SK-N-SH (cell line): ENCODE measurements around the gene OR56A4. TPM values are rescaled to one million over a fixed set of nuclear protein-coding genes. Genes with fewer than 3 reads are reported as not detected.

Experiments used
- CTCF ChIA-PET: fragments of 300-600, 350-600 bp; formaldehyde crosslinking; extraction: SDS; loops from one replicate; lab custom pipeline; 2021; lab: Yijun Ruan, JAX
- POLR2A ChIA-PET: fragments of 350-600 bp; sonication (Branson Sonifier 250); formaldehyde crosslinking; extraction: SDS; loops from one replicate; lab custom pipeline; 2020; ENCODE audit warnings: antibody characterized with exemption, inconsistent platforms; lab: Yijun Ruan, JAX
- DNase-seq: peaks from one replicate; pipeline ENCODE4 v3.0.0; 2012
- H2AFZ ChIP-seq: fragments of 200-600 bp; sonication (generic); 2 replicates; pipeline ENCODE4 v1.8.1; 2016; ENCODE audit warnings: antibody characterized with exemption, mild to moderate bottlenecking, low read depth
- H3F3A ChIP-seq: fragments of 200-600 bp; sonication (generic); replicated peaks from 2 replicates; pipeline ENCODE3; 2016; ENCODE audit warnings: antibody characterized with exemption, mild to moderate bottlenecking; ENCODE audit not compliant: insufficient read depth
- H3K27ac ChIP-seq, 2 experiments: fragments of 200-500 bp in 1 of 2; fragments of 200-600 bp in 1 of 2; sonication (Bioruptor generic) in 1 of 2; sonication (generic), shearing (Covaris generic) in 1 of 2; 2 replicates each; pipeline versions ENCODE4 v1.5.1 to v1.6.1; 2014 to 2016; ENCODE audit warnings: low read depth in 2 of 2, inconsistent platforms in 1 of 2, low read length in 1 of 2, mild to moderate bottlenecking in 1 of 2, mixed read lengths in 1 of 2
- H3K27me3 ChIP-seq: fragments of 200-600 bp; sonication (generic), shearing (Covaris generic); 2 replicates; pipeline ENCODE4 v1.6.1; 2016; ENCODE audit warnings: mixed run types; ENCODE audit not compliant: insufficient read depth
- H3K36me3 ChIP-seq, 2 experiments: fragments of 200-500 bp in 1 of 2; fragments of 200-600 bp in 1 of 2; sonication (Bioruptor generic) in 1 of 2; sonication (generic) in 1 of 2; replicated peaks in 1 of 2; 2 replicates each; pipeline versions ENCODE3 to v1.5.1; 2014 to 2016; ENCODE audit warnings: low read length in 1 of 2, mild to moderate bottlenecking in 1 of 2; ENCODE audit not compliant: insufficient read depth in 2 of 2, control insufficient read depth in 1 of 2
- H3K4me1 ChIP-seq, 2 experiments: fragments of 200-500 bp in 1 of 2; fragments of 200-600 bp in 1 of 2; sonication (Bioruptor generic) in 1 of 2; sonication (generic), shearing (Covaris generic) in 1 of 2; 2 replicates each; pipeline versions ENCODE4 v1.5.1 to v1.6.1; 2014 to 2016; ENCODE audit warnings: low read depth in 1 of 2, low read length in 1 of 2, mixed run types in 1 of 2; ENCODE audit not compliant: insufficient read depth in 2 of 2, control insufficient read depth in 1 of 2
- H3K4me2 ChIP-seq: fragments of 200-600 bp; sonication (generic), shearing (Covaris generic); 2 replicates; pipeline ENCODE4 v1.6.1; 2017; ENCODE audit warnings: mixed run types
- H3K4me3 ChIP-seq, 2 experiments: fragments of 200-500 bp in 1 of 2; fragments of 200-600 bp in 1 of 2; sonication (Bioruptor generic) in 1 of 2; sonication (generic), shearing (Covaris generic) in 1 of 2; 2 replicates each; pipeline versions ENCODE4 v1.5.1 to v1.8.1; 2014 to 2016; ENCODE audit warnings: low read depth in 2 of 2, inconsistent platforms in 1 of 2, low read length in 1 of 2, mild to moderate bottlenecking in 1 of 2, mixed read lengths in 1 of 2, moderate library complexity in 1 of 2
- H3K79me2 ChIP-seq: fragments of 200-600 bp; sonication (generic); 2 replicates; pipeline ENCODE4 v1.8.1; 2017; ENCODE audit warnings: mild to moderate bottlenecking; ENCODE audit not compliant: insufficient read depth
- H3K9ac ChIP-seq: fragments of 200-600 bp; sonication (generic); 2 replicates; pipeline ENCODE4 v1.6.1; 2017; ENCODE audit warnings: mixed run types
- H3K9me2 ChIP-seq: fragments of 200-600 bp; sonication (generic); 2 replicates; pipeline ENCODE4 v1.6.1; 2017; ENCODE audit warnings: mixed run types
- H3K9me3 ChIP-seq: fragments of 200-600 bp; sonication (generic); 2 replicates; pipeline ENCODE4 v1.6.1; 2017; ENCODE audit warnings: mixed run types, mild to moderate bottlenecking, moderate library complexity
- H4K20me1 ChIP-seq: fragments of 200-600 bp; sonication (generic); 2 replicates; pipeline ENCODE4 v1.6.1; 2017; ENCODE audit warnings: mild to moderate bottlenecking, mixed run types; ENCODE audit not compliant: insufficient read depth
- CHD2 ChIP-seq: fragments of 150-350 bp; IDR thresholded peaks from 2 replicates; pipeline ENCODE4 v1.6.1; 2018; ENCODE audit warnings: low read length; ENCODE audit not compliant: partially characterized antibody
- ELF1 ChIP-seq: IDR thresholded peaks from 2 replicates; pipeline ENCODE4 v1.4.0; 2012
- EP300 ChIP-seq, 2 experiments: IDR thresholded peaks; 2 replicates each; pipeline versions ENCODE4 v1.4.0 to v1.6.1; 2012; ENCODE audit warnings: borderline replicate concordance in 1 of 2, low read depth in 1 of 2, low read length in 1 of 2
- EZH2phosphoT487 ChIP-seq: fragments of 200-600 bp; sonication (generic); IDR thresholded peaks from 2 replicates; pipeline ENCODE4 v1.6.1; 2017; ENCODE audit warnings: low read depth, mixed run types, mild to moderate bottlenecking, antibody characterized with exemption, moderate library complexity, borderline replicate concordance
- GATA2 ChIP-seq: sonication (generic); formaldehyde crosslinking; IDR thresholded peaks from 2 replicates; pipeline ENCODE4 v1.5.0; 2020; ENCODE audit warnings: mild to moderate bottlenecking, missing genetic modification reagents
- JUND ChIP-seq: IDR thresholded peaks from 2 replicates; pipeline ENCODE4 v1.4.0; 2012
- MXI1 ChIP-seq: IDR thresholded peaks from 2 replicates; pipeline ENCODE4 v1.6.1; 2012; ENCODE audit warnings: mild to moderate bottlenecking, low read depth, low read length, improper control_type of control experiment
- NRF1 ChIP-seq: IDR thresholded peaks from 2 replicates; pipeline ENCODE4 v1.6.1; 2012; ENCODE audit warnings: low read depth, mild to moderate bottlenecking, low read length
- POLR2AphosphoS5 ChIP-seq: IDR thresholded peaks from 2 replicates; pipeline ENCODE4 v1.6.1; 2012; ENCODE audit warnings: low read depth, low read length
- RCOR1 ChIP-seq: fragments of 150-350 bp; IDR thresholded peaks from 2 replicates; pipeline ENCODE4 v1.6.1; 2017; ENCODE audit warnings: antibody characterized with exemption, low read length
- RFX5 ChIP-seq: IDR thresholded peaks from 2 replicates; pipeline ENCODE4 v1.6.1; 2012; ENCODE audit warnings: mild to moderate bottlenecking, improper control_type of control experiment, low read length
- RXRA ChIP-seq: IDR thresholded peaks from 2 replicates; pipeline ENCODE4 v1.4.0; 2012; ENCODE audit warnings: low read depth, mild to moderate bottlenecking, borderline replicate concordance
- SIN3A ChIP-seq: IDR thresholded peaks from 2 replicates; pipeline ENCODE4 v1.6.1; 2012; ENCODE audit warnings: low read depth, mild to moderate bottlenecking, low read length, moderate library complexity, borderline replicate concordance
- TEAD4 ChIP-seq: IDR thresholded peaks from 2 replicates; pipeline ENCODE4 v1.4.0; 2012; ENCODE audit warnings: mild to moderate bottlenecking, borderline replicate concordance; ENCODE audit not compliant: insufficient read depth
- YY1 ChIP-seq: IDR thresholded peaks from 2 replicates; pipeline ENCODE4 v1.4.0; 2012; ENCODE audit warnings: low read depth, mild to moderate bottlenecking
- WGBS: methylation state at CpG from one replicate; pipeline ENCODE4 v1.1.6; 2017; ENCODE audit warnings: low lambda C conversion rate; 5-methylcytosine and 5-hydroxymethylcytosine counted together
- polyA plus RNA-seq, 3 experiments: library from polyadenylated mRNA; depleted of rRNA; stranded (reverse); fragments of >200 nt; gene quantifications; 2 replicates each; pipeline ENCODE4 v1.2.3, GENCODE V29; 2012
- TF ChIP-seq, protein P1 (sequence below): IDR thresholded peaks from 2 replicates; pipeline ENCODE4 v1.4.0; 2012; ENCODE audit warnings: low read depth
- TF ChIP-seq, protein P2 (sequence below): fragments of 150-350 bp; IDR thresholded peaks from 2 replicates; pipeline ENCODE4 v1.6.1; 2016; ENCODE audit warnings: mild to moderate bottlenecking, low read depth, low read length
- TF ChIP-seq, protein P3 (sequence below): fragments of 200-600 bp; sonication (generic); IDR thresholded peaks from 2 replicates; pipeline ENCODE4 v1.6.1; 2017; ENCODE audit warnings: antibody characterized with exemption, mild to moderate bottlenecking, moderate library complexity

The OR56A4 gene
- polyA plus RNA-seq, 1 of the 3 experiments (the other 2 are of a cell fraction): not detected

DNA sequence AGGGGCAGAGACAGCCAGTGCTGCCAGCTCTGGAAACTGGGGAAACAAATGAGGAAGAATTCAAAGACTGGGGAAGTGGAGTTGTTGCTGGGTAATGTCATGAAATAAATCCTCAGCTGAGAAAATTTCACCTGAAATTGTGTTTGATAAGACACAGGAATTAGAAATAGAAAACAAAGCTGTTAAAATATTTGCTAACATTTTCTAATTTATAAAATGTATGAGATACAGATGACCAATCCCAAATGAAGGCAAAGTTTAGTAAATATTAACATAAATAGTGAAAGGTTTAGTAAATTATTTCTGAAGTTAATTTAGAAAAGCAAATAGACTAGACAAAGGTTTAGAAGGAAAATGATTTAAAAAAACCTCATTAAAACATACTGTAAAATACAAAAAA is 38.4 kb downstream of the OR56A4 start, which contains the start of gene OR56A5:
Gene OR56A5 (minus strand): TSS at position 101 of the 400 bp plus-strand sequence. CDS start 0 bp downstream, at position 101.
- Histone ChIP-seq H3F3A (no peaks in the 10 kb centered on the region), H3K4me3 (no peak within 1 kb of the TSS), H2AFZ (no peak within 1 kb of the TSS), H3K9me3 (no peaks in the 10 kb centered on the region), H4K20me1 (no peaks in the 10 kb centered on the region), H3K9ac (no peak within 1 kb of the TSS), H3K36me3 (no peaks in the 10 kb centered on the region), H3K4me2 (no peak within 1 kb of the TSS), H3K27me3 (no peaks in the 10 kb centered on the region), H3K79me2 (no peaks in the 10 kb centered on the region), H3K27ac (no peak within 1 kb of the TSS), H3K4me1 (no peaks in the 10 kb centered on the region), H3K9me2 (no peaks in the 10 kb centered on the region)
- CTCF ChIA-PET: no interaction called here
- POLR2A ChIA-PET: no interaction called here
- TF ChIP-seq RXRA (no peak), RFX5 (no peak), TEAD4 (no peak), JUND (no peak), MXI1 (no peak), CHD2 (no peak), ELF1 (no peak)
- TF ChIP-seq, protein P1, sequence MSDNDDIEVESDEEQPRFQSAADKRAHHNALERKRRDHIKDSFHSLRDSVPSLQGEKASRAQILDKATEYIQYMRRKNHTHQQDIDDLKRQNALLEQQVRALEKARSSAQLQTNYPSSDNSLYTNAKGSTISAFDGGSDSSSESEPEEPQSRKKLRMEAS: no peak
- TF ChIP-seq, protein P2, sequence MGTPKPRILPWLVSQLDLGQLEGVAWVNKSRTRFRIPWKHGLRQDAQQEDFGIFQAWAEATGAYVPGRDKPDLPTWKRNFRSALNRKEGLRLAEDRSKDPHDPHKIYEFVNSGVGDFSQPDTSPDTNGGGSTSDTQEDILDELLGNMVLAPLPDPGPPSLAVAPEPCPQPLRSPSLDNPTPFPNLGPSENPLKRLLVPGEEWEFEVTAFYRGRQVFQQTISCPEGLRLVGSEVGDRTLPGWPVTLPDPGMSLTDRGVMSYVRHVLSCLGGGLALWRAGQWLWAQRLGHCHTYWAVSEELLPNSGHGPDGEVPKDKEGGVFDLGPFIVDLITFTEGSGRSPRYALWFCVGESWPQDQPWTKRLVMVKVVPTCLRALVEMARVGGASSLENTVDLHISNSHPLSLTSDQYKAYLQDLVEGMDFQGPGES: no peak
- DNase-seq: no peak

DNA sequence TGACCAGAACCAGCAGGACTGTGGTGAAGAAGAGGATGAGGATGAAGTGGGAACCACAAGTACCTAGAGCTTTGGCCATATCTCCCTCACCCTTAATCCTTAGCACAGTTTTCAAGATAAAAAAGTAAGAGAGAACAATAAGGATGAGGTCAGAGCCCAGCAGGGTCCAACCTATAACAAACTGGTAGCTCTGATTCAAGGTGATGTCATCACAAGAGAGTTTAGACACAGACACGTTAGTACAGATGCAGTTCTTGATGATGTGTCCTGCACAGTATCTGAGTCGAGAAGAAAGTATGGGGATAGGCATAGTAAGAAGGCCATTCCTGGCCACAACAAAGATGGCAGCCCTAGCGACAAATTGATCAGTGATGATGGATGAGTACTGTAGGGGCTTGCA is 39.0 kb downstream of the OR56A4 start:
- DNase-seq: no peak
- no peaks in the 10 kb centered on the region for H3K9me2 ChIP-seq
- no peaks in the 10 kb centered on the region for H3K4me1 ChIP-seq
- ChIA-PET POLR2A (no interaction called here), CTCF (no interaction called here)
- no peak overlapping the region for H3K4me3 ChIP-seq
- no peak overlapping the region for H2AFZ ChIP-seq
- H3K4me2 ChIP-seq: no peak overlapping the region
- no peaks in the 10 kb centered on the region for H3K27me3 ChIP-seq
- H3F3A ChIP-seq: no peaks in the 10 kb centered on the region
- TF ChIP-seq RXRA: no peak
- no peak for TF ChIP-seq POLR2AphosphoS5
- TF ChIP-seq SIN3A: no peak
- TF ChIP-seq EZH2phosphoT487: no peak
- TF ChIP-seq YY1: no peak
- TF ChIP-seq, protein P3, sequence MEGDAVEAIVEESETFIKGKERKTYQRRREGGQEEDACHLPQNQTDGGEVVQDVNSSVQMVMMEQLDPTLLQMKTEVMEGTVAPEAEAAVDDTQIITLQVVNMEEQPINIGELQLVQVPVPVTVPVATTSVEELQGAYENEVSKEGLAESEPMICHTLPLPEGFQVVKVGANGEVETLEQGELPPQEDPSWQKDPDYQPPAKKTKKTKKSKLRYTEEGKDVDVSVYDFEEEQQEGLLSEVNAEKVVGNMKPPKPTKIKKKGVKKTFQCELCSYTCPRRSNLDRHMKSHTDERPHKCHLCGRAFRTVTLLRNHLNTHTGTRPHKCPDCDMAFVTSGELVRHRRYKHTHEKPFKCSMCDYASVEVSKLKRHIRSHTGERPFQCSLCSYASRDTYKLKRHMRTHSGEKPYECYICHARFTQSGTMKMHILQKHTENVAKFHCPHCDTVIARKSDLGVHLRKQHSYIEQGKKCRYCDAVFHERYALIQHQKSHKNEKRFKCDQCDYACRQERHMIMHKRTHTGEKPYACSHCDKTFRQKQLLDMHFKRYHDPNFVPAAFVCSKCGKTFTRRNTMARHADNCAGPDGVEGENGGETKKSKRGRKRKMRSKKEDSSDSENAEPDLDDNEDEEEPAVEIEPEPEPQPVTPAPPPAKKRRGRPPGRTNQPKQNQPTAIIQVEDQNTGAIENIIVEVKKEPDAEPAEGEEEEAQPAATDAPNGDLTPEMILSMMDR: no peak
- no peak for TF ChIP-seq RCOR1
- no peak for TF ChIP-seq GATA2 (CRISPR knock-in tag)
- no peak for TF ChIP-seq NRF1
- TF ChIP-seq EP300 (IDR thresholded peaks at IDR 0.05; ENCODE audit: borderline replicate concordance in 1 of 2, low read depth in 1 of 2, low read length in 1 of 2): no peak
- H3K9me3 ChIP-seq: no peaks in the 10 kb centered on the region
- no peaks in the 10 kb centered on the region for H3K79me2 ChIP-seq
- WGBS: 0% methylated on average over 3 of the region's 3 CpGs
- H3K27ac ChIP-seq: no peak overlapping the region
- no peak overlapping the region for H3K9ac ChIP-seq
- H4K20me1 ChIP-seq: no peaks in the 10 kb centered on the region
- H3K36me3 ChIP-seq: no peaks in the 10 kb centered on the region
